Measurements from ENCODE around the gene GPHN. TPM values are rescaled to one million over a fixed set of nuclear protein-coding genes. Genes with fewer than 3 reads are reported as not detected.

Gene GPHN
- total RNA-seq, 2 experiments from 2014 or later: 10.0 to 10.7 TPM

GRCh38 chr14:66596241-66596985, 88.5 kb downstream of the GPHN start:
- TF ChIP-seq, protein P1, sequence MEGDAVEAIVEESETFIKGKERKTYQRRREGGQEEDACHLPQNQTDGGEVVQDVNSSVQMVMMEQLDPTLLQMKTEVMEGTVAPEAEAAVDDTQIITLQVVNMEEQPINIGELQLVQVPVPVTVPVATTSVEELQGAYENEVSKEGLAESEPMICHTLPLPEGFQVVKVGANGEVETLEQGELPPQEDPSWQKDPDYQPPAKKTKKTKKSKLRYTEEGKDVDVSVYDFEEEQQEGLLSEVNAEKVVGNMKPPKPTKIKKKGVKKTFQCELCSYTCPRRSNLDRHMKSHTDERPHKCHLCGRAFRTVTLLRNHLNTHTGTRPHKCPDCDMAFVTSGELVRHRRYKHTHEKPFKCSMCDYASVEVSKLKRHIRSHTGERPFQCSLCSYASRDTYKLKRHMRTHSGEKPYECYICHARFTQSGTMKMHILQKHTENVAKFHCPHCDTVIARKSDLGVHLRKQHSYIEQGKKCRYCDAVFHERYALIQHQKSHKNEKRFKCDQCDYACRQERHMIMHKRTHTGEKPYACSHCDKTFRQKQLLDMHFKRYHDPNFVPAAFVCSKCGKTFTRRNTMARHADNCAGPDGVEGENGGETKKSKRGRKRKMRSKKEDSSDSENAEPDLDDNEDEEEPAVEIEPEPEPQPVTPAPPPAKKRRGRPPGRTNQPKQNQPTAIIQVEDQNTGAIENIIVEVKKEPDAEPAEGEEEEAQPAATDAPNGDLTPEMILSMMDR (IDR thresholded peaks at IDR 0.05): no peak
- DNase-seq (no peak), ATAC-seq (ENCODE audit: poor library complexity) (no peak)
- Histone ChIP-seq H3K27ac (ENCODE audit: low read depth in 1 of 2, low read length in 2 of 2) (no peak overlapping the region), H3K27me3 (ENCODE audit: control insufficient read depth in 1 of 2, insufficient read depth in 2 of 2, low read length in 2 of 2) (no peaks in the 10 kb centered on the region), H3K36me3 (ENCODE audit: insufficient read depth, low read length) (no peaks in the 10 kb centered on the region), H3K4me3 (ENCODE audit: low read length) (no peak overlapping the region), H3K9me3 (ENCODE audit: control insufficient read depth in 1 of 2, insufficient read depth in 1 of 2, low read length in 2 of 2) (peaks cover 15 to 26% of the 10 kb centered on the region in 2 experiments), H3K4me1 (ENCODE audit: insufficient read depth, low read length) (no peaks in the 10 kb centered on the region)
- Mint-ChIP-seq H3K4me3 (no peak overlapping the region), H3K9me3 (peaks cover 9% of the 10 kb centered on the region), H3K4me1 (ENCODE audit: low read depth) (no peaks in the 10 kb centered on the region), H3K36me3 (ENCODE audit: low read depth) (peaks cover 39% of the 10 kb centered on the region), H3K27me3 (no peaks in the 10 kb centered on the region), H3K27ac (no peak overlapping the region)
- ChIA-PET CTCF (no interaction called here), POLR2A (no interaction called here)
- intact Hi-C loops (cut with DNase I, micrococcal nuclease): no loop called here

DNA sequence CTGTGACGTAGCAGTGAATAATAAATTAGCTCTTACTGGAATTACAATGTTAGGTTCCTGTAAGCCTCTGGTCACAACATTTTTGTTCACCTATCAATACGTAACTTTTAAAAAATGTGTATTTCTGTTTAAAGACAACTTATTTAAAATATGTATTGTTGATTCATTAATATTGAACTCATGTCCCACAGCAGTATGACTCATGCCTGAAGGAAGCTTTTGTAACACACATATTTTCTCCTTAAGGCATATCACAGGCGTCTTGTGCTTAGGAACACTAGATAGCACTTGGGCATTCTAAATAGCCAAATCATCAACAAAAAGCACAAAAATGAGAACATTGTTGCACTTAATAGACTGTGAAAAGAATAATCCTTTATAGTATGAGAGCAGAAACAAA, 92.5 kb downstream of the GPHN start:
- TF ChIP-seq, protein P1 (IDR thresholded peaks at IDR 0.05): no peak
- intact Hi-C loops (cut with DNase I, micrococcal nuclease): no loop called here
- Histone ChIP-seq H3K9me3 (ENCODE audit: control insufficient read depth in 1 of 2, insufficient read depth in 1 of 2, low read length in 2 of 2) (peaks cover 4 to 23% of the 10 kb centered on the region in 2 experiments), H3K36me3 (ENCODE audit: insufficient read depth, low read length) (no peaks in the 10 kb centered on the region), H3K27ac (ENCODE audit: low read depth in 1 of 2, low read length in 2 of 2) (no peak overlapping the region), H3K4me1 (ENCODE audit: insufficient read depth, low read length) (no peaks in the 10 kb centered on the region), H3K4me3 (ENCODE audit: low read length) (no peak overlapping the region), H3K27me3 (ENCODE audit: control insufficient read depth in 1 of 2, insufficient read depth in 2 of 2, low read length in 2 of 2) (no peaks in the 10 kb centered on the region)
- CTCF ChIA-PET: no interaction called here
- Mint-ChIP-seq H3K4me3 (no peak overlapping the region), H3K4me1 (ENCODE audit: low read depth) (no peaks in the 10 kb centered on the region), H3K9me3 (no peaks in the 10 kb centered on the region), H3K27ac (no peak overlapping the region), H3K27me3 (no peaks in the 10 kb centered on the region), H3K36me3 (ENCODE audit: low read depth) (peaks cover 18% of the 10 kb centered on the region)
- no peak for ATAC-seq (ENCODE audit: poor library complexity)
- POLR2A ChIA-PET: no interaction called here
- no peak for DNase-seq

GRCh38 chr14:66601932-66602578, 94.1 kb downstream of the GPHN start:
- no peaks in the 10 kb centered on the region for H3K4me1 Mint-ChIP-seq (ENCODE audit: low read depth)
- Histone ChIP-seq H3K4me3 (ENCODE audit: low read length) (no peak overlapping the region), H3K9me3 (ENCODE audit: control insufficient read depth in 1 of 2, insufficient read depth in 1 of 2, low read length in 2 of 2) (peaks cover 0 to 11% of the 10 kb centered on the region in 2 experiments), H3K27ac (ENCODE audit: low read depth in 1 of 2, low read length in 2 of 2) (no peak overlapping the region), H3K36me3 (ENCODE audit: insufficient read depth, low read length) (no peaks in the 10 kb centered on the region), H3K27me3 (ENCODE audit: control insufficient read depth in 1 of 2, insufficient read depth in 2 of 2, low read length in 2 of 2) (no peaks in the 10 kb centered on the region), H3K4me1 (ENCODE audit: insufficient read depth, low read length) (no peaks in the 10 kb centered on the region)
- ChIA-PET CTCF (no interaction called here), POLR2A (no interaction called here)
- ATAC-seq (ENCODE audit: poor library complexity): no peak
- H3K27me3 Mint-ChIP-seq: no peaks in the 10 kb centered on the region
- H3K36me3 Mint-ChIP-seq (ENCODE audit: low read depth): peaks cover 22% of the 10 kb centered on the region
- H3K9me3 Mint-ChIP-seq: no peaks in the 10 kb centered on the region
- H3K27ac Mint-ChIP-seq: no peak overlapping the region
- DNase-seq: no peak
- intact Hi-C loops (cut with DNase I, micrococcal nuclease): no loop called here
- no peak overlapping the region for H3K4me3 Mint-ChIP-seq
- TF ChIP-seq, protein P1 (IDR thresholded peaks at IDR 0.05): no peak
